NCI-H82 (cell line): ENCODE data around the gene NECTIN1.

Experiments used
- DNase-seq: peaks from one replicate; lab custom pipeline; 2025; lab: John Stamatoyannopoulos, UW

Gene NECTIN1

DNA sequence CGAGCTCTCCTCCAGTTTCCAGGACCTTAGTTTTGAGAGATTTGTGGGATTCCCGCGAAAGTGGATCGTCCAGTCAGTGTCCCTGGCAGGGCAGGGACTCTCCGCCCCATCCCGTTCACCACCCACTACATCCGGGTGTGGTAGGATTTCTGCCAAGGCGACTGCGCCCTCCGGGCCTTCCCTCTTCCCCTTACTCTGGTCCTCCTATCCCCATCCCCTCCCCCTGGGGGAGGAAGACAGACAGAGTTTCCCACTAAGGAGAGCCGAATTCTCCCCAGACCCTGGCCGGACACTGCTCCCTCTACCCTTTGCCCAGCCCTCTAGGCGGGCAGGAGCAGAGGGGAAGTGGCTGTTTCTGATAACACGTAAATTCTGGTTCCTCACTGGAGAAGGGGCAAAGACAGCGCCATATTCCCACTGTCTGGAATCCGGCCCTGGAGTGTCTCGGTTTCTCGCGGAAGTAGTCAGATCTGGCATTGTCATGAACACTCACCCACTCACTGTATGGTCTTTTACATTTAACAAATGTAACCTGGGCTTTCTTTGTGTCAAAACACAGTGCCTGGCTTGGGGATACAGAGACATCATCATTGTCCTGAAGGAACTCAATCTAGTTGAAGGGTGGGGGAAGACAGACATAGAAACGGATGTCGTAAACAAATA lies 1.1 kb upstream of the NECTIN1 start:
- DNase-seq: no peak

DNA sequence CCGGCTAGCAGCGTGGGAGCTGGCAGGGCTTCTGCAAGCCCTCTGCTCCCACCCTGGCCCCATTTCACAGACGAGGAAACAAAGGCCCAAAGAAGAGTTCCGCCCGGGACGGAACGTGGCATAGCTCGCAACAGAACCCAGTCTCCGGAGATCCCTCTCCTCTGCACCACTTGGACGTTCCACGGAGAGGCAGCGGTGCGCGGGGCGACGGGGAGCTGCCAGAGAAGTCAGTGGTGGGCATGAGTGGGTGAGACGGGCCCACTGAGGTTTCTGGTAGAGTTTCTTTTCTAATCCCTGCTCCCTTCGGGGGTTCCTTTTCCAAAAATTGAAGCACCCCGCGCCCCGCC lies 554 bp upstream of the NECTIN1 start:
- DNase-seq: no peak

DNA sequence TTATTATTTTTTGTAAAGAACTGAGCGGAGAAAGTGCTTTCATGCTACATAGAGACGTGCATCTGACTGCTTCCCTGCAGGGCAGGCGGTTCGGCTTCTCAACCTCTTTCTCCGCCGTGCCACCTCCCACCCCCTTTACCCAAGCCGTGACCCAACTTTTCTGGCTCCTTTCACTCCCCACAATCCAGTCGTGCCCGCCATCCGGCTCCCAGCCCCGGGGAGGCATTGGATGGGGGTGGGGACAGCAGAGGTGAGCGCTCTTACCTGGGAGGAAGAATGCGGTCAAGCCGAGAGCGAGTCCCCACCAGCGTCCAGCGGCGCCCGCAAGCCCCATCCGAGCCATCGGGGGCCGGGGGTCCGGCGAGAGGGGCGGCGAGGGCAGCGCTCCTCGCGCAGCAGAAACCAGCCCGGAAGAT lies 781 bp downstream of the NECTIN1 start:
- DNase-seq: peak; percentile 42

DNA sequence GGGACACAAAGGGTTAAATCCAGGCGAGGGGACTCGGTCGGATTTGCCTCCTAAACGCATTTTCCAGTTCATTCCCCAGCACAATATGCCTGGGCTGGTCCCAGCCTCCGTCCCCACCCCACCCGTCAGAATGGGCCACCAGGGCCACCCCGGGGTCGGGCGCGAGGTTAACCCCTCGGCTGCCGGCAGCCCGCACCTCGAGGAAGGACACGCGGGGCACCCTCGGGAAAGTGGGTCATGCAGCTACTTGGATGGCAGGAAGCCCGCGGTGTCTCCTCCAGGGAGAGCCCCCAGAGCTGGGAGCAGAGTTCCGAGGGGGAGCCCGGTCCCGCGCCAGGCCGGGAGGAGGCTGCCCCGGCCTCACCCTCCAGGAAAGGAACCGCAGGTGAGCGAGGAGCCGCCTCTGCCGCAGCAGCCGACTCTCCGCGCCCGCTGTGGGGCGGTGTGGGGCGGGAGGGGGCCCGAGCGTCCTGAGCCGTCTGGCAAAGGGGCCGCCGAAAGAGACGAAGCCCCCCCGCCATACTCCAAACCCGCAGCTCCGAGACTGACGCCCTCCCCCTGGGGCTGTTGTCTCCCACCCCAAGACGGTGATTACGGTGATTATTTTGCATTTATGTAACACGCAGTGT lies 1.4 kb downstream of the NECTIN1 start:
- peak; percentile 65 for DNase-seq

DNA sequence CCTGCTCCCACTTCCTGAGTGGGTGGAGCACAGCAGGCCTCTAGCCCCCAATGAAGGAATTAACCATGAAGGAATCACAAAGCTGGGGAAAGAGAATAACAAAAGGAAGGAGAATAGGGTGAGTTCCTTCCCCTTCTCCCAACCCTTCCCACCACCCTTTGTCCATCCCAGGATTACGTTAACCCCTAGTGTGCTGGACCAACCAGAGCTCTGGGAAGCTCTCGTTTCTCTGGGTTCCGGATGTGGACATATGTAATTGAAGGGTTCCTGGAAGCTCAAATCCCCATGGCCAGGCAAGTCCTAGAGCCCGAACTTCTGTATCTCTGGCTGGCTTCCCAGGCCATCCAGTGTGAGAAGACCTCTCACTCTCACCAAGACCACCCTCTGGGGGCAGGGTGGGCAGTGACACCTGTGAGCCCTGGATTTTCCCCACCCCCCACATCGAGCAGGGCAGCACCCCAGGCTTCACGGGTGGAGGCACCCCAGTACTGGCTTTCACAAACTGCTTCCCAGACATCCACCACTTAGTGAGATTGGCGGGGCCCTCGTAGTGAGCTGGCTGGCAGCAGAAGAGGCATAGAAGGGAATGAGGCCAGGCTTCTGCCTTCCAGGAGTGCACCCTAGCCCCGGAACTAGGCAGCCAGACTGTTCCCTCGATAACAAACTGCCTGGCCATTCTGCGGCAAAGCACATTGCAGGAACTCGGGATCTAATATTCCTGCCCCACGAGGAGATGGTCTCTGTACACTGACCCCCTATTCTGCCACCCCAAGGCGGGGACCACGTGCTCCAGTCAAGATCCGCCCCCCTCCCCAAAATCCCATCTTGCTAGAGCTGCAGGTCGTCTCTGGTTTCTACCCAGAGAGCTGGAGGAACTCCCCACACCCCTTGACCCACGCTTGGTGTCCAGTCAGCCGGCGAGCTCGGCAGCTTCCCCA lies 2.1 kb downstream of the NECTIN1 start:
- peak; percentile 50 for DNase-seq

DNA sequence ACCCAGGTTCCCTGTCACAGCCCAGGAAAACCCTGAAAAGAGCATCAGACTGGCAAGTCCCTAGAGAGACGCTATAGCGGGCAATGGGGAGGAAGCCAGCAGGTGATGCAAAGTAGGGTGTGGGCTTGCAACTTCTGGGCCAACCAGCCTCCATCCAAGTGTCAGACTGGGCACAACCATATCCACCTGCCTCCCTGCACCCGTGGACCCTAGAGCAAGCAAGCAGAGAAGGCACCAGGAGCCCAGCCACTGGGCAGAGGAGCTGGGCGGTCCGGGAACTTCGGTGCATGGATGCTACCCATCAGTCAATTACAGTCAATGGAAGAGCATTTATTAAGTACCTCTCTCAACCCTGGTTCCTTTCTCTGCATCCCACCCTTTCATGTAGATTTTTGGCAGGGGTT lies 2.8 kb downstream of the NECTIN1 start:
- DNase-seq: no peak

DNA sequence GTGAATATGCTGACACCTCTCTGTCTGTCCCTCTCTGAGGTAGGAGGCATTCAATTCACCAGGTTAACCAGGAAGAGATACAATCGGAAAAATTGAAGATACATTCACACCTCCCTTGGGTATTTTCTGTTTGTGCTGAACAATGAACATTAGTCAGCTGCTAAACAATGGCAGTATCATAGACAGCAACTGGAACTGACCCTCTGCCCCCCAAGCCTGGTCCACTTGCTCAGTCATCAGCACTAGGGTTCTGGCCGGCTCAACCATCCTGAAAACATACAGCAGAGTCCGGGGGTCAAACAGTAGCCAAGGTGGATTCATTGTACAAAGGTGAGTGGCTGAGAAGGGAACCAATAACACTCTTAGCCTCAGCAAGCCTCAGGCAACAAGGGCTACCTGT lies 4.0 kb downstream of the NECTIN1 start:
- no peak for DNase-seq

DNA sequence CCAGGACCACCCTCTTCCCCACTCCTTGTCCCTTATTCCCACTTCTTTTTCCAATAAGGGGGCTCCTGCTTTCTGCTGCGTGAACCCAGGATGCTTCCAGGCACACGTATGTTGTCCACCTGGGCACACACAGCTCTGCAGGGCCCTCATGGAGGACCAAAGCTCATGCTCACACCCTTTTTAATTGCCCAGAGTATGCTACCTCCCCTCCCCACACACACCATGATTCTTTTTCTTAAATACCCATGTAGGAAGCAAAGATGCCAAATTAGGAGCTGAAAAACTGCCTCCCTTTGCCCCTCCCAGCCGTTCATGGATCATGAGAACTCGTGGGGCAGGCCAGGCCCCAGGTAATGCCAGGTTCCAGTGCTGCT lies 5.1 kb downstream of the NECTIN1 start:
- no peak for DNase-seq

DNA sequence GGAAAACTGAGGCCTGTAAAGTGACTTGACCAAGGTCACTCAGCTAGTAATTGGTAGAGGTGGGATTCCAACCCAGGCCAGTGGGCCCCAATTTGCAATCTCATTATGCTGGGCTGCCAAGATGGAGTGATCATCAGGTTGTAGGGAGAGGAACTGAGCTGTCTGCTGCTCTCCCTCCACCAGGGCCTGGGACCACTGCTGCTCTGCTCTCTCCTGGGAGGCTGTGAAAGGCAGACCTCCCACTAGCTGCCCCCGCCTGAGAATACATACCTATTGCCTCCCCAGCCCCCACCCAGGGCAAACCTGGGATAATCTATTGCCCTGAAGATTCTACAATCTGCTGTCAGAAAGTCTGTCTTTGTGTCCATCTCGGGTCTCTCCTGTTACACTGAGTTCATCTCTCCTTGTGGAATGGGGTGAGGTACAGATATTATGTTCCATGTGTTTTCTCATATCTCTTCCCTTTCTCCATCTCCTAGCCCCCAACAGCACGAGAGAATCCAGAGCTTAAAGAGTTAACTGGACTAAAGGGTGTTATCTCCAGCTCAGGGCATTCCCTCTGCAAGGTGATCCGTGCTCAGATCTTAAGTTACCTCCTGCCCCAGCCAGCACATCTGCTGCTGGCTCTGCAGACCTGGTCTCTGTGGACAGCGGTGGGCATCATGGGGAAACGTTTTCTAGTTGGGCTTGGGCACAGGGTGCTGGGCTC lies 5.6 kb downstream of the NECTIN1 start:
- peak; percentile 77 for DNase-seq

DNA sequence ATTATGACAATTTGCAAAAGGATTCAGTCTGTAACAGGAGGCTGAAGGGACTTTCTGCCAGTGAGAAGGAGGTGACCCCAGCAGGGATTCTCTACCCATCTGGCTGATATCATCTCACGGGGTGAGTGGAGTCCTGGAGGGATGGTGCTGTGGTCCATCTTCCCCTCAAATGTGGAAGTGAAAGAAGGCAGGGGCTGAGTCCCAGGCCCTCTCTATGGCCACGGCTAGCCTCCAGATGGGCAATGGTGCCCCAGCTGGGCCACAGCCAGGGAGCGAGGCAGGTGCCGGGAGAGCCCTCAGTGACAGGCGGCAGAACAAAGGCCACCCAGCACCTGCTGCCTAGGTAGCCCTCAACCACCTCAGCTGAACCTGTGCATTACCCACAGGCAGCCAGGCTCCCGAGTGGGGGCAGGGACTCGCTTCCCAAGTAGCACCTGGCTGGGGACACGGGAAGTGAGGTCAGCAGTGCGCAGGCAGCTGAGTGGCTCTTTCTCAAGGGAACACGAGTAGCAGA lies 6.7 kb downstream of the NECTIN1 start:
- no peak for DNase-seq

DNA sequence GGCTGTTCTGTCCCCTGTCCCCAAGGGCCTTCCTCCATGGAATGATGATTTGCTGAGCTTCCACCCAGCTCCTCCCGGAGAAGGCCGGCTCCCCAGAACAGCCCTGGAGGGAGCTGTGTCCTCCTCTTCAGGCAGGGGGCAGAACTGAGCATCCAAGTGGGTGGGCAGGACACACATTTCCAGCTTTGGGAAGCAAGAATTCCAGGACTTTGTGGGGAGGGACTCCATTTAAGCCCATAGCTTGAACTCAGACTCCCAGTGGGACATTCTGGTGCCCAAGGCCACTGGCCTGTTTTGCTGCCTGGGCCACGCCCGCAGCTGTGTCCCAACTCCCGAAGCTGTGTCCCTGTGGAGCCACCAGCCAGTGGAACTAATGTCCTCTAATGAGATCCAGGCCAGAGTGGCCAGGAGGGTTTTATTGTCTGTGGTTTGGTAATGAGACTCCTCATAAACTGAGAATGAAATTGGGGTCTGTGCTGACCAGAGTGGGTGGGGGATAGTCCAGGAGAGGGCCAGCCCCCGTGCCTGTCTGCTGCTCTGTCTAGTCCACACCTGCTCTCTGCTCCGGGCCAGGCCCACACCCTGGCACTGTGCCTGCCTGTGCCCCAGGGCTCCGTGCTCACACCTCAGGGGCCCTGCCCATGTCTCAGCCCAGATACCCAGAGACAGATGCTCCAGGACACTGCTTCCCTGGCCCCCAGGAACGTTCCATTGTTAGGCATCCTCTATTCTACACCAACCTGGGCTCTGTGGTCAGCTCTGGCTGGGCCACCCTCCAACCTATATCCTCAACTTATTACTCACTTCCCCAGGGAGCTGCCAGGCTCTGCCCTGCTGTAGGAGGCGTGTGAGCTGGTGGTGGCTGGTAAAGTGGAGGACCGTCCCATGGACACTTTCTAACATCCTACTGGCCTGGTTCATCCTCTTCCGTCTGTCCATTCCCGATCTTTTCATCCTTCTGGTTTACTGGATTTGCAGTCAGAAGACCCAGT lies 7.6 kb downstream of the NECTIN1 start:
- peak; percentile 60 for DNase-seq

DNA sequence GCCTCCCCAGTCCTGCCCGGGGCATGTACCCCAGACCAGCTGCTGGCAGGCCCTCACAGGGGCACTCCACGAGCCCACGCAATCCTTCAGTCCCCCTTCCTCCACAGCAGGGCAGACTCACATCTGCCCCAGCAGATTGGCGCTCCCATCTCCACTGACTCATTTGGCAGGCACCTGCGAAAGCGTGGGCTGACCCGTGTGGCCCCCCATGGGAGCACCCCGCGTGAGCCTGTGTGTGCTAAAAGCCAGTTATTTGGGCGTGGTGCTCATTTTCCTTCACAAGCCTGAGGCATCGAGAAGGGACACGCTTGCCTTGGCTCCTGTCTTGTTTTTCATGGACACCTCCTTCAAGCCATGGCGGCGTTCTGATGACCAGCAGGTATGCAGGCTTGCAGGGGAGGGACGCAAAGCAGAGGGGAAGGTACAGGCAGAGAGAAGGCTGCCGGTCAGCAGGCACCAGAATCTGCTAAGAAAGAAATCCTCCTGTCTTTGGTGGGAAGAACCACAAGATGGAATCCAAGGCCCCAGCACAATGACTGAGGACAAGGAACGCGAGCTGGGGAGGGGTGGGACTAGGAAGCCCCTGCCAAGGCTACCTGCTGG lies 8.6 kb downstream of the NECTIN1 start:
- DNase-seq: no peak

DNA sequence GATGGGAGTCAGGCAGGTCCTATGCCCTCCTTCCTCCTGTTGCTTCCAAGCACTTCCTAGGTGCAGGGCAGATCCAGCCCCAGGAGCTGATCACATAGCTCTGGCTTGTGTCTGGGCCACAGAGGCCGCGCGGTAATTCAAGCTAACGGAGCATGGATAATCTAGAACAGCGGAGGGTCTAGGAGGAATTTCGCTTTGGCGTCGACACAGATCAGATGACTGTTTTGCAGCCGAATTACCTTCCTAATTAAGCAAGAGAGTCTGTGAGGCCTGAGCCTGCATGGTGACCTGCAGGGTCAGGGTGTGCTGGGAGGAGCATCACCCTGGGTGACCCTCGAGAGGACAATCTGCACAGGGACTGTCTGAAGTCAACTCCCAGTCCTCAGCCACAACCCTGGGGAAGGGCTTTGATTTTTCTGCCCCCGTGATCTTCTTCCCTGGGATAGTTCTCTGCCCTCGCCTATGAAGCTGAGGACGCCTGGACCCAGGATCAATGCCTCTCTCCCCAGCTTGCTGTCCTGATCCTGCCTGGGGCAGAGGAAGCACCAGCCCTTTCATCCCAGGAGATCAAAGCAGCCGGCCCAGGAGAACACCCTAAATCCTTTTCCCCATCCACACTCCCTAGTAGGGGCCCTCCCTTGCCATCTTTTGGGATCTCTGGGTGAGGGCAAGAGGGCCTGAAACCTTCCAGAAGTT lies 11.0 kb downstream of the NECTIN1 start:
- DNase-seq: peak; percentile 53

DNA sequence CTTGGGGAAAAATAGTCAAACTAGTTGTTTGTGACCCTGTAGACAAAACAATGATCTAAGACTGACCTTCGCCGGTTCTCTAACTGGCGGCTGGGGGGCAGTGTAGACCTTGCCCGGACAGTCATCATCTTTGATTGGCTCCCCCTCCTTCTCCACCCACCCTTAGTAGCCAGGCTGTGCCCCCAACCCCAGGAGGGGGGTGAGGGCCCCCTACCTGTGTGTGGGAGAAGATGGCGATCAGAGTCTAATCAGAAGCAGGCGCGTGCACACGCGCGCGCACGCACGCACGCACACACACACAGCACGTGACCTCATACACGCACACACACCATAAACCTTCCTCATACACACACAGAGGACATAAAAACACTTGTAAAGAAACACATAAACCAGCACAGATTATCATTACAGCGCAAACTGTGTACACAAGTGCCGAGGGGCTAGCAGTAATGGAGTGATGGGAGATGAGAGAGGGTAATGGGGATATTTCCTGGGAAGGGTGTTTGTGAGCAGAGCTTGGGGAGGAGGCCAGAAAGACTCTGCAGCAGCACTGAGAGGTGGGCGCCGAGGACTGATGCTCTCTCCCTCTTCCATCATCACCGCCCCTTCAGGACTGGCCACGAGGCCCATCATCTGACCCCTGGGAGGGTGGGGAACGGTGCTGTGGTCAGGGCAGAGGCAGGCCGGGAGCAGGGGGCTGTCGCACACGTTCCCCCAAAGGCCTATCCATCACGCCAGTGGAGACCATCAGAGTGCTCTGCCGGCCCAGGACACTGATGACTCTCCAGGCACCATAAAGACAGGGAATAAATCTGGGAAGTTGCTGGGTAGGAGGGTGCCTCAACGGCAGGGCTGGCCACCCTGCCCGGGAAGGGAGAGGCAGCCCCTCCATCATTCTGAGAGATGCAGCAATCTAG lies 12.2 kb downstream of the NECTIN1 start:
- no peak for DNase-seq

DNA sequence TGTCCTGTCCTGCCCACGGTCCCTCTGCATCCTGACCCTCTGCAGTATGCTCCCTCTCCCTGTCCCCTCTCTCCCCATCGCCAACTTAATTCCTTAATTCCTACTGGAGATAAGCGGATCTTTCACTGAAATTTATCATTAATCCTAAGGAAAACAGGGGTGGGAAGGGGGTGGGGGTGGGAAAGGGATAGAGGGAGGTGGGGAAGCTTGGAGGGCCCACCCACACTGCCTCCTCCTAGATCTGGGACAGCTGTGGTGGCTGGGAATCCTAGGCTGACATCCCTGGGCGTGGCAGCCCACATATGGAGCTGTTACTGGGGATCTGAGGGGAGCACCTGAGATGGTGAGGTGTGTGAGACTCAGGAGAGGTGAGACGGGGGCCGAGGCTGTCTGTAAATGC lies 14.4 kb downstream of the NECTIN1 start:
- peak; percentile 94 for DNase-seq

DNA sequence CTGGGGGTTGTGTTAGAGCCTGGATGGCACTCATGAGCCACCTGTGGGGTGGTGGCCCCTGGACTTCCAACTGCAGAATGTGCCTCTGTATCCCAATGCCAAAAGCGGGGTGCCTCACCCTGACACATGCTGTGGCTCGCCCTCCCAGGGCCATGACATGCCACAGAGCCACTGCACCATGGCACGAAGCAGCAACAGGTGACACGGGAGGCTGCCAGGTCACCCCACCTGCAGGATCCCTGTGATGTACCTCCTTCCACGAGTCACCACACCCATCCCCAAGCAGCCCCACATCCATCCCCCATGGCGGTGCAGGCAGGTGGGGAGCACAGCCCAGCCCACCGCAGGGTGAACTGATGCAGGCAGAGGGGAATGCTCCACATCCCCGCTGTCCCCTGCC lies 14.8 kb downstream of the NECTIN1 start:
- no peak for DNase-seq

DNA sequence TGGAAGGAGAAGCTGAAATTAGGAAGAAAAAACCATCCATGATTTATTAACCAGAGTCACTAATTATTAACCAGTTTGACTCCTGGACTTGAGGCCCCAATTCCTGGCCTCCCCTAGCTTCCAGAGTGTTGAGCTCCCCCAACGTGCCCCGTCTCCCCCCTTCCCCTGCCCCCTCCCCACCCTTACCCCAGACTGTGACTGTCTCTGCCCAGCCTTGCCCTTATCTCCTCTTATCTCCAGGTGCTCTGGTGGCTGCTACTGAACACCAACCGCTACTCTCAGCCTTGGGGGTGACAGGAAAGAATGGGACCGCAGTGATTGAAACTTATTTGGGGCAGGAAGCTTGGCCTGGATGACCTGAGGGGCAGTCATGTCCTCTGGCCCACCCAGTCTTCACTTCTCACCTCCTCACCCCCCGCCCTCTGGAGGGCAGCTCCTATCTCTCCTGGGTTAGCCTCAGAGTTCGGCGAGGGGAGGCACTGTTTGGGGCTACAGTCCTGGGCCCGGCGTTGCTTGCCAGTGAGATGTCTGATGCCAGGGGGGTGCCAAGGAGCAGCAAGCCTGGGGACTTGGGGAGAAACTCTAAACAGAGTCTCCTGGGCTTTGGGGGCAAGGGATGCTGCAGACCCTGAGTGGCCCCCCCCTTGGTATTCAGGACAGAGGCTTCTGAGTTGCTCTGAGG lies 15.5 kb downstream of the NECTIN1 start:
- peak; percentile 63 for DNase-seq
